Lung (tissue), 12 donors: ENCODE measurements around the gene C3orf62. TPM values are rescaled to one million over a fixed set of nuclear protein-coding genes. Genes with fewer than 3 reads are reported as not detected.

Experiments
- ATAC-seq: fragments of 200-7000 bp; cut with Tn5 transposase; one replicate; pipeline ENCODE4 v1.9.1; 2020; ENCODE audit warnings: moderate number of reproducible peaks; ENCODE audit not compliant: insufficient read depth, low FRiP score
- DNase-seq, 3 donors: peaks; one replicate each; pipeline ENCODE4 v3.0.0-alpha.2; 2013 to 2017
- H3K27ac ChIP-seq, 2 donors: one replicate each; pipeline ENCODE4 v1.5.1; 2013; ENCODE audit warnings: mild to moderate bottlenecking in 2 of 2, moderate library complexity in 2 of 2, control low read depth in 1 of 2, inconsistent platforms in 1 of 2, low read depth in 1 of 2, low read length in 1 of 2
- H3K27me3 ChIP-seq, 3 donors: one replicate each; pipeline ENCODE4 v1.5.1; 2013; ENCODE audit warnings: low read length in 2 of 3; ENCODE audit not compliant: control insufficient read depth in 3 of 3, insufficient read depth in 3 of 3
- H3K36me3 ChIP-seq, 4 donors: one replicate each; pipeline ENCODE4 v1.5.1; 2013; ENCODE audit warnings: low read length in 4 of 4, mild to moderate bottlenecking in 1 of 4, moderate library complexity in 1 of 4; ENCODE audit not compliant: control insufficient read depth in 4 of 4, insufficient read depth in 4 of 4
- H3K4me1 ChIP-seq, 5 donors: one replicate each; pipeline ENCODE4 v1.5.1; 2013; ENCODE audit warnings: low read length in 5 of 5, mild to moderate bottlenecking in 2 of 5, moderate library complexity in 1 of 5; ENCODE audit not compliant: control insufficient read depth in 5 of 5, insufficient read depth in 5 of 5
- H3K4me3 ChIP-seq: one replicate; pipeline ENCODE4 v1.5.1; 2013; ENCODE audit warnings: mild to moderate bottlenecking, control low read depth, moderate library complexity
- H3K9ac ChIP-seq, 2 donors: one replicate each; pipeline ENCODE4 v1.5.1; 2013; ENCODE audit warnings: low read length in 2 of 2, control low read depth in 1 of 2; ENCODE audit not compliant: insufficient read depth in 1 of 2
- H3K9me3 ChIP-seq, 4 donors: one replicate each; pipeline ENCODE4 v1.5.1; 2013; ENCODE audit warnings: low read length in 3 of 4, mild to moderate bottlenecking in 1 of 4, moderate library complexity in 1 of 4; ENCODE audit not compliant: control insufficient read depth in 4 of 4, insufficient read depth in 3 of 4
- CTCF ChIP-seq: IDR thresholded peaks from 2 replicates; pipeline ENCODE4 v1.5.1; 2012; ENCODE audit warnings: mild to moderate bottlenecking; ENCODE audit errors: control extremely low read depth, extremely low read depth
- whole genome bisulfite sequencing, 2 donors: extraction: QIAGEN DNeasy Blood & Tissue Kit; methylation state at CpG; one replicate each; pipeline ENCODE4 v1.1.7; 2013; 5-methylcytosine and 5-hydroxymethylcytosine counted together
- polyA plus RNA-seq, 2 donors: library from polyadenylated mRNA; stranded (reverse); fragments of 200-250 nt; gene quantifications; one replicate each; pipeline ENCODE4 v1.2.1, GENCODE V29; 2013
- total RNA-seq, 2 donors: library from RNA; depleted of rRNA in 1 of 2; stranded (reverse); fragments of >200 nt in 1 of 2; gene quantifications; one replicate each; pipeline ENCODE4 v1.2.1, GENCODE V29; 2014 to 2021
- donor health status: control.
- donor health status: control.
- donor health status: Bipolar disorder and iron deficiency.
- donor health status: healthy.
- donor health status: DM: yes; HTN: yes; CAD: no.

Gene C3orf62
- total and polyA plus RNA-seq, 4 donors = 5.2 to 8.2 (median 7.0) TPM

- 96% methylated on average over 11 of the region's 11 CpGs for WGBS, 2 donors
- H3K9me3 ChIP-seq = no peaks in the 10 kb centered on the region
- no peak overlapping the region for H3K27ac ChIP-seq
- H3K27me3 ChIP-seq = no peaks in the 10 kb centered on the region
- H3K36me3 ChIP-seq = peaks cover 0 to 12% (median 8%) of the 10 kb centered on the region in 4 donors
- no peak for DNase-seq
- no peak overlapping the region for H3K4me3 ChIP-seq
- no peak overlapping the region for H3K9ac ChIP-seq
- no peak for ATAC-seq
- no peak for TF ChIP-seq CTCF
- H3K4me1 ChIP-seq = peaks cover 0 to 12% (median 6%) of the 10 kb centered on the region in 5 donors
Measured at GRCh38 chr3:49273825-49274532, 3.1 kb downstream of the C3orf62 start.

- no peak overlapping the region for H3K9ac ChIP-seq
- H3K4me1 ChIP-seq = peaks cover 0 to 14% (median 5%) of the 10 kb centered on the region in 5 donors
- no peak for DNase-seq
- no peak overlapping the region for H3K27ac ChIP-seq
- no peak overlapping the region for H3K4me3 ChIP-seq
- ATAC-seq = no peak
- no peaks in the 10 kb centered on the region for H3K9me3 ChIP-seq
- H3K27me3 ChIP-seq = no peaks in the 10 kb centered on the region
- WGBS, 2 donors = 82 to 91% methylated on average over 4 of the region's 4 CpGs
- no peak for TF ChIP-seq CTCF
- H3K36me3 ChIP-seq = peaks cover 0 to 6% (median 4%) of the 10 kb centered on the region in 4 donors
Measured at GRCh38 chr3:49271047-49271446, 6.0 kb downstream of the C3orf62 start.

- no peak overlapping the region for H3K4me3 ChIP-seq
Measured at GRCh38 chr3:49270156-49270500, 6.9 kb downstream of the C3orf62 start.

More at GRCh38 chr3:49270156-49270500, 6.9 kb downstream of the C3orf62 start:
- TF ChIP-seq CTCF = no peak
- no peak for DNase-seq
- Histone ChIP-seq H3K27ac (no peak overlapping the region), H3K9ac (no peak overlapping the region), H3K9me3 (no peaks in the 10 kb centered on the region), H3K27me3 (no peaks in the 10 kb centered on the region), H3K4me1 (peaks cover 0 to 9% (median 0%) of the 10 kb centered on the region in 5 donors), H3K36me3 (peaks cover 0 to 6% (median 4%) of the 10 kb centered on the region in 4 donors)
- ATAC-seq = no peak
- 91 to 92% methylated on average over 2 of the region's 2 CpGs for WGBS, 2 donors
